Ishikawa (cell line): ENCODE data around the gene CNTNAP5.

Source experiments
- CEBPB ChIP-seq: IDR thresholded peaks from 2 replicates; pipeline ENCODE4 v1.6.1; 2012
- CREB1 ChIP-seq: IDR thresholded peaks from 2 replicates; pipeline ENCODE4 v1.6.1; 2012; ENCODE audit warnings: low read depth
- EGR1 ChIP-seq: IDR thresholded peaks from 2 replicates; pipeline ENCODE4 v1.6.1; 2012
- EP300 ChIP-seq: IDR thresholded peaks from 2 replicates; pipeline ENCODE4 v1.6.1; 2012; ENCODE audit warnings: borderline replicate concordance
- FOXM1 ChIP-seq: IDR thresholded peaks from 2 replicates; pipeline ENCODE4 v1.6.1; 2012; ENCODE audit warnings: low read depth, borderline replicate concordance
- NFIC ChIP-seq: IDR thresholded peaks from 2 replicates; pipeline ENCODE4 v1.6.1; 2012
- RAD21 ChIP-seq: IDR thresholded peaks from 2 replicates; pipeline ENCODE4 v1.6.1; 2012; ENCODE audit warnings: low read depth
- TAF1 ChIP-seq: IDR thresholded peaks from 2 replicates; pipeline ENCODE4 v1.6.1; 2012; ENCODE audit warnings: low read depth, mild to moderate bottlenecking
- TCF12 ChIP-seq: IDR thresholded peaks from 2 replicates; pipeline ENCODE4 v1.6.1; 2012; ENCODE audit warnings: low read depth
- TEAD4 ChIP-seq: IDR thresholded peaks from 2 replicates; pipeline ENCODE4 v1.6.1; 2012
- YY1 ChIP-seq: IDR thresholded peaks from 2 replicates; pipeline ENCODE4 v1.6.1; 2012; ENCODE audit warnings: low read depth
- ZBTB7A ChIP-seq: IDR thresholded peaks from 2 replicates; pipeline ENCODE4 v1.6.1; 2012; ENCODE audit warnings: low read depth
- TF ChIP-seq, protein P1 (sequence below): IDR thresholded peaks from 2 replicates; pipeline ENCODE4 v1.6.1; 2012
- TF ChIP-seq, protein P2 (sequence below): IDR thresholded peaks from 2 replicates; pipeline ENCODE4 v1.6.1; 2012; ENCODE audit warnings: low read depth, mild to moderate bottlenecking
- TF ChIP-seq, protein P3 (sequence below): IDR thresholded peaks from 2 replicates; pipeline ENCODE4 v1.6.1; 2012

Gene CNTNAP5

DNA sequence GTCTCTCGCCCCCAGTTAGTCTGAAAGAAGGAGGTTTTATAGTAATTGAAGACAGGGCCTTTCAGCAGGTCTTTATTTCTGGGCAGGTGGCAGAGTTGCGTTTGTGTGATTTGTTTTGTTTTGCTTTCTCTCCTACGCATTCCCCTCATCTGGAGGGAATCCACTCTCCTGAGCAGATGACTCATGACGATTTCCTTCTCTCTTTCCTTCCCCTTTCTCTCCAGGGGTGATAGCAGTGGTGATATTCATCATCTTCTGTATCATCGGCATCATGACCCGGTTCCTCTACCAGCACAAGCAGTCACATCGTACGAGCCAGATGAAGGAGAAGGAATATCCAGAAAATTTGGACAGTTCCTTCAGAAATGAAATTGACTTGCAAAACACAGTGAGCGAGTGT, 888.8 kb downstream of the CNTNAP5 start:
- TF ChIP-seq, protein P1, sequence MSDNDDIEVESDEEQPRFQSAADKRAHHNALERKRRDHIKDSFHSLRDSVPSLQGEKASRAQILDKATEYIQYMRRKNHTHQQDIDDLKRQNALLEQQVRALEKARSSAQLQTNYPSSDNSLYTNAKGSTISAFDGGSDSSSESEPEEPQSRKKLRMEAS, result no peak
- no peak for TF ChIP-seq TEAD4
- TF ChIP-seq NFIC, result no peak
- TF ChIP-seq, protein P2, sequence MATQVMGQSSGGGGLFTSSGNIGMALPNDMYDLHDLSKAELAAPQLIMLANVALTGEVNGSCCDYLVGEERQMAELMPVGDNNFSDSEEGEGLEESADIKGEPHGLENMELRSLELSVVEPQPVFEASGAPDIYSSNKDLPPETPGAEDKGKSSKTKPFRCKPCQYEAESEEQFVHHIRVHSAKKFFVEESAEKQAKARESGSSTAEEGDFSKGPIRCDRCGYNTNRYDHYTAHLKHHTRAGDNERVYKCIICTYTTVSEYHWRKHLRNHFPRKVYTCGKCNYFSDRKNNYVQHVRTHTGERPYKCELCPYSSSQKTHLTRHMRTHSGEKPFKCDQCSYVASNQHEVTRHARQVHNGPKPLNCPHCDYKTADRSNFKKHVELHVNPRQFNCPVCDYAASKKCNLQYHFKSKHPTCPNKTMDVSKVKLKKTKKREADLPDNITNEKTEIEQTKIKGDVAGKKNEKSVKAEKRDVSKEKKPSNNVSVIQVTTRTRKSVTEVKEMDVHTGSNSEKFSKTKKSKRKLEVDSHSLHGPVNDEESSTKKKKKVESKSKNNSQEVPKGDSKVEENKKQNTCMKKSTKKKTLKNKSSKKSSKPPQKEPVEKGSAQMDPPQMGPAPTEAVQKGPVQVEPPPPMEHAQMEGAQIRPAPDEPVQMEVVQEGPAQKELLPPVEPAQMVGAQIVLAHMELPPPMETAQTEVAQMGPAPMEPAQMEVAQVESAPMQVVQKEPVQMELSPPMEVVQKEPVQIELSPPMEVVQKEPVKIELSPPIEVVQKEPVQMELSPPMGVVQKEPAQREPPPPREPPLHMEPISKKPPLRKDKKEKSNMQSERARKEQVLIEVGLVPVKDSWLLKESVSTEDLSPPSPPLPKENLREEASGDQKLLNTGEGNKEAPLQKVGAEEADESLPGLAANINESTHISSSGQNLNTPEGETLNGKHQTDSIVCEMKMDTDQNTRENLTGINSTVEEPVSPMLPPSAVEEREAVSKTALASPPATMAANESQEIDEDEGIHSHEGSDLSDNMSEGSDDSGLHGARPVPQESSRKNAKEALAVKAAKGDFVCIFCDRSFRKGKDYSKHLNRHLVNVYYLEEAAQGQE, result no peak
- no peak for TF ChIP-seq YY1
- TF ChIP-seq TCF12, result no peak
- no peak for TF ChIP-seq CREB1
- TF ChIP-seq CEBPB, result no peak
- TF ChIP-seq TAF1, result no peak
- TF ChIP-seq ZBTB7A, result no peak
- TF ChIP-seq EGR1, result no peak
- TF ChIP-seq FOXM1, result no peak

DNA sequence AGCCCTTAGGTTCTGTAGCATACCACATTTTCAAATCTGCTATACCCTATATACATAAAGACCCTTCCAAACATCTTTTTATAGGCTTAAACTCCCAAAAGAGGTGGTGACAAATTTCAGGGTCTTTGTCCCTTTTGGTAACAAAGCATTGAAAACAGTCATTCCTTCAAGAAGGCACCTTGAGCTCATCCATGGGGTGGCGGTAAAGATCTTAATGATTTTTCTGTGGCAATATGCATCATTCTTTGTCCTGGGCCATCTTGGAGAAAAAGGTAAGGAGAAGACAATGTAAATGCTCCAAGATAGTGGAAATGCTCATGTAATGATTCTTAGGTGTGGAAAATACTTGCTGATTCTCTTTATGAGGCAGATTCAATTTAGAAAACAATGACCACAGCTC, 890.5 kb downstream of the CNTNAP5 start:
- TF ChIP-seq CREB1 (no peak), FOXM1 (no peak), EP300 (no peak), TEAD4 (no peak), CEBPB (no peak), EGR1 (no peak), YY1 (no peak), NFIC (no peak), TCF12 (no peak), RAD21 (no peak), TAF1 (no peak), ZBTB7A (no peak)
- TF ChIP-seq, protein P3, sequence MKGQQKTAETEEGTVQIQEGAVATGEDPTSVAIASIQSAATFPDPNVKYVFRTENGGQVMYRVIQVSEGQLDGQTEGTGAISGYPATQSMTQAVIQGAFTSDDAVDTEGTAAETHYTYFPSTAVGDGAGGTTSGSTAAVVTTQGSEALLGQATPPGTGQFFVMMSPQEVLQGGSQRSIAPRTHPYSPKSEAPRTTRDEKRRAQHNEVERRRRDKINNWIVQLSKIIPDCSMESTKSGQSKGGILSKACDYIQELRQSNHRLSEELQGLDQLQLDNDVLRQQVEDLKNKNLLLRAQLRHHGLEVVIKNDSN, result no peak
- TF ChIP-seq, protein P1, result no peak
- TF ChIP-seq, protein P2, result no peak

DNA sequence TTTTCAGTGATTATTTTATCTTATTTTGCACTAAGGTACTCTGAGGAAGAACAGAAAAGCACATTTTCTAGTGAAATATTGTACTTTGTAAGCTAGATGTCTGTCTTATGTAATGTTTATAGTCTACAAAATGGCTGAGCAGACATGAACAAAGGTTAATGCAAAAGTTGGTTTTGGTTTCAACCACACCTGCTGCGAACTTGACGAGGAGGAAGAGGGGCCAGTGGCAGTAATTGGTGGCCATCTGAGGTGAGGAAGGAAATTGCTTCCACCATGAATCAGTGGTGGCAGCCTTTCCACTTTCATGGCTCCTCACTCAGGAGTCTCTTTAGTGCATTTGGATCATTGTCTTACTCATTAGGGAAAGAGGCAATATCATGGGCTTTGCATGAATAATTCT, 894.2 kb downstream of the CNTNAP5 start:
- no peak for TF ChIP-seq TAF1
- no peak for TF ChIP-seq RAD21
- no peak for TF ChIP-seq NFIC
- no peak for TF ChIP-seq TCF12
- TF ChIP-seq, protein P2, result no peak
- no peak for TF ChIP-seq EP300
- TF ChIP-seq CEBPB, result no peak
- TF ChIP-seq, protein P3, result no peak
- TF ChIP-seq TEAD4, result no peak
- no peak for TF ChIP-seq ZBTB7A
- TF ChIP-seq EGR1, result no peak
- no peak for TF ChIP-seq FOXM1
- TF ChIP-seq YY1, result no peak
- TF ChIP-seq CREB1, result no peak
- TF ChIP-seq, protein P1, result no peak

DNA sequence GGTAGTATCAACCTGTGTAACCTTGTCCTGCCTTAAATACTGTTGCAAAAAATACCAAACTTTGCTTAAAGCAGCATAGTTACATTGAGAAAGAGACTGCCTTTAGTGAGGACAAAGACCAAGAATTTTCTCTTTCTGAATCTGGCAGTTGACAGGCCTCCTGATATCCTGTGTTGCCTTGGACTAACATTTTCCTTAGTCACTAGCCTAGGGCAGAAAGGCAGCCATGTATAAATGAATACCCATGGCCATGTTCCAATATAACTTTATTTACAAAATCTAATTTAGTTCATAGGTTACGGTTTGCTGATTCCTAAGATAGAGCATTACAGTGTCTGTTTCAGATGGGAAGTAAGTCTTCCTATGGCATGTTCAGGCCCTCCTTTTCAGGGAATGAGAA, 895.4 kb downstream of the CNTNAP5 start:
- no peak for TF ChIP-seq YY1
- TF ChIP-seq FOXM1, result no peak
- no peak for TF ChIP-seq RAD21
- no peak for TF ChIP-seq TEAD4
- TF ChIP-seq, protein P2, result no peak
- TF ChIP-seq, protein P3, result no peak
- no peak for TF ChIP-seq TCF12
- no peak for TF ChIP-seq CEBPB
- TF ChIP-seq, protein P1, result no peak
- no peak for TF ChIP-seq EP300
- no peak for TF ChIP-seq CREB1
- no peak for TF ChIP-seq TAF1
- TF ChIP-seq EGR1, result no peak
- TF ChIP-seq NFIC, result no peak
- TF ChIP-seq ZBTB7A, result no peak
